BLaER1 treated with 17β-estradiol and CSF1 and Interleukin-3, amounts not matched to agents 10 nM and 100 nM (cell line): Measurements from ENCODE around the gene CASP8.

Experiments
- H3K27ac ChIP-seq, 11 experiments: shearing (Covaris generic); formaldehyde crosslinking; 2 replicates each; pipeline ENCODE4 v1.8.1; 2022
- H3K27me3 ChIP-seq, 11 experiments: shearing (Covaris generic); formaldehyde crosslinking; 2 replicates each; pipeline ENCODE4 v1.8.1; 2022
- H3K36me3 ChIP-seq, 11 experiments: shearing (Covaris generic); formaldehyde crosslinking; 2 replicates each; pipeline ENCODE4 v1.8.1; 2022
- H3K4me1 ChIP-seq, 10 experiments: shearing (Covaris generic); formaldehyde crosslinking; 2 replicates each; pipeline ENCODE4 v1.8.1; 2022
- H3K4me2 ChIP-seq, 11 experiments: shearing (Covaris generic); formaldehyde crosslinking; 2 replicates each; pipeline ENCODE4 v1.8.1; 2022
- H3K4me3 ChIP-seq, 10 experiments: shearing (Covaris generic); formaldehyde crosslinking; 2 replicates each; pipeline ENCODE4 v1.8.1; 2022
- H3K9ac ChIP-seq, 11 experiments: shearing (Covaris generic); formaldehyde crosslinking; 2 replicates each; pipeline ENCODE4 v1.8.1; 2022
- H3K9me3 ChIP-seq, 11 experiments: shearing (Covaris generic); formaldehyde crosslinking; replicated peaks in 1 of 11; 2 replicates each; pipeline ENCODE4 v1.8.1; 2022
- H4K20me1 ChIP-seq, 11 experiments: shearing (Covaris generic); formaldehyde crosslinking; 2 replicates each; pipeline ENCODE4 v1.8.1; 2022
- Cebpa-rat ChIP-seq, 11 experiments: shearing (Covaris generic); IDR thresholded peaks; 2 replicates each; pipeline ENCODE4 v1.8.1; 2022

CASP8 gene

GRCh38 chr2:201313362-201313761 lies 53.0 kb downstream of the CASP8 start:
- TF ChIP-seq Cebpa-rat (IDR thresholded peaks at IDR 0.05) = no peak
- Histone ChIP-seq H3K27ac (no peak overlapping the region), H3K9ac (no peak overlapping the region), H4K20me1 (no peaks in the 10 kb centered on the region), H3K4me1 (no peaks in the 10 kb centered on the region), H3K4me3 (no peak overlapping the region), H3K4me2 (no peak overlapping the region), H3K9me3 (peaks cover 4 to 34% (median 11%) of the 10 kb centered on the region in 11 experiments; a peak in 17 of 22 replicates), H3K36me3 (peaks cover 0 to 29% (median 0%) of the 10 kb centered on the region in 11 experiments; a peak in 5 of 22 replicates), H3K27me3 (no peaks in the 10 kb centered on the region)

- TF ChIP-seq Cebpa-rat (IDR thresholded peaks at IDR 0.05) = no peak
- H3K4me1 ChIP-seq = no peaks in the 10 kb centered on the region
- H3K27ac ChIP-seq = no peak overlapping the region
- H3K27me3 ChIP-seq = no peaks in the 10 kb centered on the region
- H3K36me3 ChIP-seq = peaks cover 0 to 25% (median 3%) of the 10 kb centered on the region in 11 experiments; a peak in 6 of 22 replicates
- H3K4me2 ChIP-seq = no peak overlapping the region
- no peak overlapping the region for H3K4me3 ChIP-seq
- no peak overlapping the region for H3K9ac ChIP-seq
- H3K9me3 ChIP-seq = peaks cover 49 to 64% (median 58%) of the 10 kb centered on the region in 11 experiments
- H4K20me1 ChIP-seq = no peaks in the 10 kb centered on the region
Observed at GRCh38 chr2:201319511-201319910, 59.2 kb downstream of the CASP8 start.

DNA sequence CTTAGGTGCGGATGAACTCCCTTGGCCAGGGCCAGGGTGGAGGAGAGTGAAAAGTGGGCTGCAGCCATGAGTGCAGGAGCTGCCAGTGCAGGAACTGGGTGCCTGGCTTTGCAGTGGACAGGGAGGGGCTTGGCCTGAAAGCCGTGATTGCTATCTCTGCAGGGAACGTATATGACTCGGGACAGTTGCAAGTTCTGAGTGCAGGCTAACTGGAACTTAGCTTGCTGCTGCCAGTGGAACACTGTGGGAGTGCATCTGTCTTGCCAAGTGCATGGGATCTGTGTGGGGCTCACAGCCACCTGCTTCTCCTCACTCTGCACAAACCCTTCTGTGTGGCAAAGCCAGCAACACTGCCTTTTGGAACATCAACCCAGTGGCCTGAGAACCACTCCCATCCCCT lies 59.9 kb downstream of the CASP8 start:
- no peaks in the 10 kb centered on the region for H3K27me3 ChIP-seq
- no peak overlapping the region for H3K4me2 ChIP-seq
- H3K9me3 ChIP-seq = peaks cover 53 to 67% (median 62%) of the 10 kb centered on the region in 11 experiments
- no peak for TF ChIP-seq Cebpa-rat (IDR thresholded peaks at IDR 0.05)
- peaks cover 0 to 25% (median 3%) of the 10 kb centered on the region in 11 experiments; a peak in 6 of 22 replicates for H3K36me3 ChIP-seq
- no peak overlapping the region for H3K27ac ChIP-seq
- no peaks in the 10 kb centered on the region for H3K4me1 ChIP-seq
- H3K9ac ChIP-seq = no peak overlapping the region
- no peak overlapping the region for H3K4me3 ChIP-seq
- no peaks in the 10 kb centered on the region for H4K20me1 ChIP-seq

- no peak overlapping the region for H3K9ac ChIP-seq
- TF ChIP-seq Cebpa-rat (IDR thresholded peaks at IDR 0.05) = no peak
- no peak overlapping the region for H3K4me3 ChIP-seq
- no peak overlapping the region for H3K27ac ChIP-seq
- no peaks in the 10 kb centered on the region for H4K20me1 ChIP-seq
- H3K9me3 ChIP-seq = peaks cover 53 to 68% (median 64%) of the 10 kb centered on the region in 11 experiments
- H3K36me3 ChIP-seq = peaks cover 0 to 25% (median 3%) of the 10 kb centered on the region in 11 experiments; a peak in 6 of 22 replicates
- H3K4me1 ChIP-seq = no peaks in the 10 kb centered on the region
- no peak overlapping the region for H3K4me2 ChIP-seq
- no peaks in the 10 kb centered on the region for H3K27me3 ChIP-seq
Observed at GRCh38 chr2:201320701-201321100, 60.4 kb downstream of the CASP8 start.

DNA sequence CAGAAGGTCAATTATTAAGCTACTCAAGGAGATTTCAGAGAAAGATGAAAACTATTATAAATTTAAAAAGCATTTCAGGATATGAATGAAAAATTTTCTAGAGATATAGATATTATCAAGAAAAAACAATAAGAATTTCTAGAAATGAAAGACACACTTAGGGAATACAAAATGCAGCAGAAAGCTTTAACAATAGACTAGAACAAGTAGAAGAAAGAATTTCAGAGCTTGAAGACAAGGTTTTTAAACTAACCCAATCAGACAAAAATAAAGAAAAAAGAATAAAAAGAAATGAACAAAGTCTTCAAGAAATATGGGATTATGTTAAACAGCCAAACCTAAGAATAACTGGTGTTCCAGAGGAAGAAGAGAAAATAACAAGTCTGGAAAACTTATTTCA lies 62.4 kb downstream of the CASP8 start:
- no peak overlapping the region for H3K4me2 ChIP-seq
- H3K27me3 ChIP-seq = no peaks in the 10 kb centered on the region
- H4K20me1 ChIP-seq = no peaks in the 10 kb centered on the region
- no peak overlapping the region for H3K9ac ChIP-seq
- no peak overlapping the region for H3K27ac ChIP-seq
- H3K36me3 ChIP-seq = peaks cover 0 to 25% (median 3%) of the 10 kb centered on the region in 11 experiments; a peak in 6 of 22 replicates
- peaks cover 61 to 81% (median 75%) of the 10 kb centered on the region in 11 experiments for H3K9me3 ChIP-seq
- H3K4me1 ChIP-seq = no peaks in the 10 kb centered on the region
- TF ChIP-seq Cebpa-rat (IDR thresholded peaks at IDR 0.05) = no peak
- no peak overlapping the region for H3K4me3 ChIP-seq

- no peak for TF ChIP-seq Cebpa-rat (IDR thresholded peaks at IDR 0.05)
- no peak overlapping the region for H3K4me3 ChIP-seq
- H3K36me3 ChIP-seq = peaks cover 0 to 8% (median 0%) of the 10 kb centered on the region in 11 experiments; a peak in 2 of 22 replicates
- H3K9me3 ChIP-seq = peaks cover 25 to 52% (median 35%) of the 10 kb centered on the region in 11 experiments
- H3K4me2 ChIP-seq = no peak overlapping the region
- no peaks in the 10 kb centered on the region for H4K20me1 ChIP-seq
- no peak overlapping the region for H3K27ac ChIP-seq
- H3K4me1 ChIP-seq = peaks cover 0 to 4% (median 0%) of the 10 kb centered on the region in 10 experiments; a peak in 1 of 20 replicates
- H3K27me3 ChIP-seq = no peaks in the 10 kb centered on the region
- no peak overlapping the region for H3K9ac ChIP-seq
Observed at GRCh38 chr2:201327678-201328077, 67.3 kb downstream of the CASP8 start.

- Histone ChIP-seq H3K27me3 (no peaks in the 10 kb centered on the region), H3K9ac (no peak overlapping the region), H3K4me3 (no peak overlapping the region), H4K20me1 (no peaks in the 10 kb centered on the region), H3K4me2 (no peak overlapping the region), H3K27ac (no peak overlapping the region), H3K9me3 (peaks cover 17 to 41% (median 20%) of the 10 kb centered on the region in 11 experiments; a peak in 20 of 22 replicates), H3K4me1 (peaks cover 0 to 4% (median 0%) of the 10 kb centered on the region in 10 experiments; a peak in 1 of 20 replicates), H3K36me3 (no peaks in the 10 kb centered on the region; a peak in 1 of 22 replicates)
- TF ChIP-seq Cebpa-rat (IDR thresholded peaks at IDR 0.05) = no peak
Observed at GRCh38 chr2:201329409-201329808, 69.1 kb downstream of the CASP8 start.
